Fibroblast of skin of back (primary cell): ENCODE results near the gene FETUB.
"Not testable (repeated sequence)": the region's sequence is repeated elsewhere in the genome, so short reads cannot be mapped to it uniquely, and the experiment has no call there.

ENCODE experiments used
- DNase-seq: peaks from one replicate; pipeline ENCODE4 v3.0.0-alpha.2; 2013

FETUB gene

GRCh38 chr3:186679151-186679550 lies 39.0 kb downstream of the FETUB start:
- no peak for DNase-seq

- DNase-seq = no peak
Observed at GRCh38 chr3:186680869-186681268, 40.7 kb downstream of the FETUB start.

GRCh38 chr3:186682812-186683211 lies 42.6 kb downstream of the FETUB start:
- DNase-seq = no peak

GRCh38 chr3:186683979-186684378 lies 43.8 kb downstream of the FETUB start:
- no peak for DNase-seq

GRCh38 chr3:186686475-186686874 lies 46.3 kb downstream of the FETUB start:
- not testable (repeated sequence) for DNase-seq

- no peak for DNase-seq
Observed at GRCh38 chr3:186687120-186687651, 47.0 kb downstream of the FETUB start.

- not testable (repeated sequence) for DNase-seq
Observed at GRCh38 chr3:186690304-186690703, 50.1 kb downstream of the FETUB start.

- DNase-seq = no peak
Observed at GRCh38 chr3:186691676-186692075, 51.5 kb downstream of the FETUB start.

GRCh38 chr3:186693843-186694242 lies 53.6 kb downstream of the FETUB start:
- no peak for DNase-seq

- no peak for DNase-seq
Observed at GRCh38 chr3:186694288-186695032, 54.3 kb downstream of the FETUB start.

- DNase-seq = no peak
Observed at GRCh38 chr3:186696522-186696921, 56.3 kb downstream of the FETUB start.

GRCh38 chr3:186697510-186697909 lies 57.3 kb downstream of the FETUB start:
- no peak for DNase-seq

GRCh38 chr3:186700267-186700666 lies 60.1 kb downstream of the FETUB start:
- no peak for DNase-seq

GRCh38 chr3:186702451-186702850 lies 62.3 kb downstream of the FETUB start:
- not testable (repeated sequence) for DNase-seq
